Central memory CD8-positive, alpha-beta T cell (primary cell): ENCODE measurements around the gene FGF5.
"Not testable (repeated sequence)": the region's sequence is repeated elsewhere in the genome, so short reads cannot be mapped to it uniquely, and the experiment has no call there.

ENCODE experiments used
- ATAC-seq: fragments of 150-1000 bp; cut with Tn5 transposase; replicated peaks from 2 replicates; pipeline ENCODE4 v1.10.0; 2022; ENCODE audit warnings: mild to moderate bottlenecking, moderate FRiP score, moderate number of reproducible peaks; ENCODE audit not compliant: poor library complexity, severe bottlenecking; ENCODE audit errors: extremely low read depth
- DNase-seq, 2 donors: peaks; one replicate each; pipeline ENCODE4 v3.0.0; 2021; ENCODE audit warnings: low spot score in 2 of 2
- H3K27ac Mint-ChIP-seq: one replicate; pipeline ENCODE4 v1.8.0; 2022; ENCODE audit warnings: low read depth, mild to moderate bottlenecking, moderate library complexity, mixed read lengths
- H3K27me3 Mint-ChIP-seq: one replicate; pipeline ENCODE4 v1.8.0; 2022; ENCODE audit warnings: mixed read lengths
- H3K36me3 Mint-ChIP-seq: one replicate; pipeline ENCODE4 v1.8.0; 2022; ENCODE audit warnings: mild to moderate bottlenecking, moderate library complexity, mixed read lengths; ENCODE audit not compliant: insufficient read depth
- H3K4me1 Mint-ChIP-seq: one replicate; pipeline ENCODE4 v1.8.0; 2022; ENCODE audit warnings: mixed read lengths
- H3K4me3 Mint-ChIP-seq: one replicate; pipeline ENCODE4 v1.8.0; 2022; ENCODE audit warnings: mild to moderate bottlenecking, moderate library complexity, mixed read lengths
- H3K9me3 Mint-ChIP-seq: one replicate; pipeline ENCODE4 v1.8.0; 2022; ENCODE audit warnings: mixed read lengths

FGF5 gene

DNA sequence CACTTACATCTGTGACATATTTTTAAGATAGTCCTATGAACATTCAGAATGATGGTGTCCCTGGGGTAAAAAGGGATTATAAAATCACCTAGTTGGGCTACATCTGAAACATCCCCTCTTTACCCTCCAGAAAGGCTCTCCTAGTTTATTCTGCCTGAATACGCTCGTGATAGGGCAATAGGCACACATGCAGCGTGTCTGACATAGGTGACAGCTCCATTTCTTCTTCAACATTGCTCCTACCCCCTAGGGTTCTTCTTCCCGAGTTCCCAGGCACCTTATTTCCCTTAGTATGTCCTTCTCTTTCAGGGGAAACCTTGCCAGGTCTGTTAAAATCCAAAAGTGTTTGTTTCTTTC lies 42.0 kb downstream of the FGF5 start:
- ATAC-seq (no peak), DNase-seq (no peak)
- no peak overlapping the region for H3K4me3 Mint-ChIP-seq
- H3K27me3 Mint-ChIP-seq: peaks cover 53% of the 10 kb centered on the region
- H3K9me3 Mint-ChIP-seq: no peaks in the 10 kb centered on the region
- no peaks in the 10 kb centered on the region for H3K36me3 Mint-ChIP-seq
- no peak overlapping the region for H3K27ac Mint-ChIP-seq
- no peaks in the 10 kb centered on the region for H3K4me1 Mint-ChIP-seq

DNA sequence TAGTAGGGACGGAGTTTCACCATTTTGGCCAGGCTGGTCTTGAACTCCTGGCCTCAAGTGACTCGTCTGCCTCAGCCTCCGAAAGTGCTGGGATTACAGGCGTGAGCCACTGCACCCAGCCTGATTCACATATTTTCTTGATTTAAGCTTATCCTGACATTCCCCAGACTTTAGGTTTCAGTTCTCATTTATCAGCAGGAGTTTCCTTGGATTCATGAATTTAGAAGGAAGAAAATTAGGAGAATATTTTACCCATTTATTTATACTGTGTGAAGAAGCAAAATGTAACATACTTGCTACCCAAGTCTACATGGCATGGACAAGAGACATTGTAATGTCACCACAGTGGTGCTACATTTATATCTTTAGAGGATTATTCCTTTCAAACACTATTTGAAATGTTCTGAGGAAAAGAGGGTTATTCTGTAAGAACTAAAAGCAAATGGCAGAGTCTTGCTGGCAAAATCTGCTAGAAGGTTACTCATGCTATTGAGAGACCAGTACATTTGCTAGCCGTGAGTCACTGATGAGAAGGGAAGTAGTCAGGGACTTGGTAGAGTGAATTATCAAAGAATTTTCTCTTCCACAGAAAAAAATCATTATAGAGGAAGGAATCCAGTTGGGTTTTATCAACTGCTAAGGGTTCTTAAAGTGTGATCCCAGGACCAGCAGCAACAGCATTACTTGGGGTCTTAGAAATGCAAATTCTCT lies 43.0 kb downstream of the FGF5 start:
- no peaks in the 10 kb centered on the region for H3K4me1 Mint-ChIP-seq
- no peak overlapping the region for H3K27ac Mint-ChIP-seq
- H3K36me3 Mint-ChIP-seq: no peaks in the 10 kb centered on the region
- no peak overlapping the region for H3K4me3 Mint-ChIP-seq
- no peak for DNase-seq
- H3K27me3 Mint-ChIP-seq: peaks cover 53% of the 10 kb centered on the region
- no peaks in the 10 kb centered on the region for H3K9me3 Mint-ChIP-seq
- no peak for ATAC-seq

DNA sequence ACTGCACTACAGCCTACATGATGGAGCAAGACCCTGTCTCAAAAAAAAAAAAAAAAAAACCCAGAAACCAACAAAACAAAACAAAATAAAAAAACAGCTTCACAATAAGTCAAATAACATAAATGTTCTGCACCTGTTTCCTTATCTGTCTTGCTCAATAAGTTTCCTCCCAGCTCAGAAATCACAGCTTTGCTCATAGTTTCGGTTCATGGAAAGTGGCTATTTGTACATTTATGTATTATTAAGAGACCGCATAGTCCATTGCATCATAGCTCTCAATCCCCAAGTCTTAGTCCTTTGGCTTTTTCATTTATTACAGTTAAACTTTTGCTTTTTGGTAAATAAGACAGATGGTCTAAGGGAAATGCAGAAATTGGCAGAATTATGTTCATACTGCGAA lies 44.7 kb downstream of the FGF5 start:
- Mint-ChIP-seq H3K4me1 (no peaks in the 10 kb centered on the region), H3K9me3 (no peaks in the 10 kb centered on the region), H3K36me3 (no peaks in the 10 kb centered on the region), H3K27me3 (peaks cover 50% of the 10 kb centered on the region), H3K27ac (no peak overlapping the region), H3K4me3 (no peak overlapping the region)
- DNase-seq (no peak), ATAC-seq (no peak)

DNA sequence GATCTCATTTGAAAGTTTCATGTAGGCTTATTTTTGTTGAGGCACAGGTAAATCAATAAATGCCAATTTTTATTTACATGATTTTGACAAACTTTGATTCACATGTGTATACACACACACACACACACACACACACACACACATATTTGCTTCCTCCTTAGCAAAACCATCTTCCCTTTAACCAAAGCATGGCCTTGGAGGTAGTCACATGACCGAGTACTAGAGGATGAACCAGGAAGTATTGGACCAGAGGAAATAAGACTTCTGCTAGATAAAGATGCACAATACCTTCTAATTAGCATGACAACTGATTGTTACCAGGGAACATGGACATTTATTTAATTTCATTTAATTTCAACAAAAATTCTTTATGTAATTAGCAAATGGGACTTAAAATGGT lies 45.7 kb downstream of the FGF5 start:
- Mint-ChIP-seq H3K4me1 (no peaks in the 10 kb centered on the region), H3K27me3 (peaks cover 41% of the 10 kb centered on the region), H3K9me3 (no peaks in the 10 kb centered on the region), H3K4me3 (no peak overlapping the region), H3K27ac (no peak overlapping the region), H3K36me3 (no peaks in the 10 kb centered on the region)
- DNase-seq: no peak
- ATAC-seq: no peak

DNA sequence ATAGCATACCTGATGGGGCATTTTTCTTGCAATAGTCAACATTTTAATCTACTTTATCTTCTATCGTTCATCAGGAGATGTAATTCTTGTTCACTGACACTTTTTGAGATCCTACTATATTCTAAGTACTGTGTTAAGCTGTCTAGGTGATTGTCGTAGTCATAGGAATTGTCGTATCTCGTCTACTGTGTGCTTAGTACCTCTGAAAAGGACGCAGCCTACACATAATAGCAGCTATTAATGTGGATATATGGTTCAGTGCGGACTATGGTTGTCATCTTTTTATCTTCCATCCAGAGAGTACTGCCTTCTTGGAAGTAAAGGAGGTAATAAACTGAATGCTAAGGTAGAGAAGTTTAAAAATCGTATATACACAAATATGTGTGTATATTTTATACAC lies 47.2 kb downstream of the FGF5 start:
- no peak for DNase-seq

DNA sequence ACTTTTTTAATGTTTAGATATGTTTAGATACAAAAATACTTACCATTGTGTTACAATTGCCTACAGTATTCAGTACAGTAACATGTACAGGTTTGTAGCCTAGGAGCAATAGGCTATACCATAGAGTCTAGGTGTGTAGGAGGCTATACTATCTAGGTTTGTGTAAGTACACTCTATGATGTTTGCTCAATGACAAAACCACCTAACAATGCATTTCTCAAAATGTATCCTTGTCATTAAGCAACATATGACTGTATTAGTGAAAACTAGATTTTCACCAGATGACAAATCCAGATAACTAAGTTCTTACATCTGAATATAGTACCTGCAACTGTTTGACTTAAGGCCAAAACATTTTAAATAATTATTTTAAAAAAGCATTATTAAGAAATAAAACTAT lies 49.4 kb downstream of the FGF5 start:
- ATAC-seq, H3K9me3 Mint-ChIP-seq, H3K27ac Mint-ChIP-seq, H3K36me3 Mint-ChIP-seq, DNase-seq, H3K4me3 Mint-ChIP-seq, H3K4me1 Mint-ChIP-seq: not testable (repeated sequence)
- peaks cover 11% of the 10 kb centered on the region for H3K27me3 Mint-ChIP-seq

More for the DNA sequence above, 47.2 kb downstream of the FGF5 start:
- no peak for ATAC-seq
- Mint-ChIP-seq H3K27me3 (peaks cover 26% of the 10 kb centered on the region), H3K27ac (no peak overlapping the region), H3K4me1 (no peaks in the 10 kb centered on the region), H3K9me3 (no peaks in the 10 kb centered on the region), H3K36me3 (no peaks in the 10 kb centered on the region), H3K4me3 (no peak overlapping the region)

DNA sequence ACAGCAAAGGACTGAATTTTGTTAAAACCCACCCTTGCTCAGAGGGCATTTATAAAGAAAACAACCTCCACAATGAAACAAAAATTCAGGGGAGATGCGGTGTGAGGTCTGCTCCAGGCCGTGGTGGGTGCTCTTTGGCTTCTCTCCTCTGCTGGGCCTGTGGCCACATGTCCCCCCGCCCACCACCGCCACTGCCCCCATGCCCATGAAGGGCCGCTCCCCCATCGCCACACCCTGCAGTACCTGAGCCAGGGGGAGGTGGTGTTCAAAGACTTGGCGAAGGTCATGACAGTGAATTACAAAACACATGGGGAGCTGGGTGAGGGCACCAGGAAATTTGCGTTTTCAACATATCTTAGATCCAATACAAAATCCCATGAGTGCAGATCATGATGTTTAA lies 54.9 kb downstream of the FGF5 start:
- Mint-ChIP-seq H3K27me3 (peaks cover 29% of the 10 kb centered on the region), H3K36me3 (no peaks in the 10 kb centered on the region), H3K4me1 (no peaks in the 10 kb centered on the region), H3K4me3 (no peak overlapping the region), H3K9me3 (no peaks in the 10 kb centered on the region), H3K27ac (no peak overlapping the region)
- DNase-seq (no peak), ATAC-seq (no peak)

DNA sequence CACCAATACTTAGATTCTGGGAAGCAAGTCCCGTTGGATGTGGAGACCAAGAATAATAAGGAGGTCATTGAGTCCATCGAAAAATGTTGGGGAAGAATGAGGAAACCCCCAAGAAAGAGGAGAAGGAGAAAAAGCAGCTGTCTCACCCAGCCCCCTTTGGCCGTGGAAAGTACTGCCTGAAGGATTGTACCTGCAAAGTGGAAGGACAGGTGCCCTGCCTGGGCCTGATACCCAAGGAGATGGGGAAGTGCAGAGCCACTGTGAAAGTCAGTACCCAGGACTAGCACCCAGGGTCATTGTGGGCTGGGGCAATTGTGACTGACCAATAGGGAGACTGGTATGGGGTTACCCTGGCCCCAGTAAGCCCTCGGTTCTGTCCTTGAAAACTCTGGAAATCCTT lies 55.3 kb downstream of the FGF5 start:
- no peak for ATAC-seq
- Mint-ChIP-seq H3K27ac (no peak overlapping the region), H3K27me3 (peaks cover 29% of the 10 kb centered on the region), H3K36me3 (no peaks in the 10 kb centered on the region), H3K4me3 (no peak overlapping the region), H3K9me3 (no peaks in the 10 kb centered on the region), H3K4me1 (no peaks in the 10 kb centered on the region)
- no peak for DNase-seq

DNA sequence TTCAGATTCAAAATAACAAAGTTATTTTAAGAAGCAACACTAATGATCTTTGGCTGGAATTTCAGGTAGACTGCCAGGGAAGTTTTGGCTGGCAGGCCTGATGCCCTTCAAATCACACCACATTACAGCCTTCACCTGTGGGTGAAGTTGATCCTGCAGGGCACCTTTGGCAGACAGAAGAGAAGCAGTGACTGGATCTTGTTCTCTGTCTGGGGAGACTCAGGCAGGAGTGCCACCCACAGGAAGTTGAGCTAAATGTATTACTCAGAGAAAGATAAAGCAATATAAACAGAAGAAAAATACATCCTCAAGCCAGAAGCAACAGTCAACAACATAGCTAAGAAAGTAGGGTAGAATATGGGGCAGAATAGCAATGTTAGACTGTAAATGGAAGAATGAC lies 56.3 kb downstream of the FGF5 start:
- Mint-ChIP-seq H3K4me1 (no peaks in the 10 kb centered on the region), H3K27me3 (peaks cover 29% of the 10 kb centered on the region), H3K9me3 (no peaks in the 10 kb centered on the region), H3K4me3 (no peak overlapping the region), H3K27ac (no peak overlapping the region), H3K36me3 (no peaks in the 10 kb centered on the region)
- DNase-seq (no peak), ATAC-seq (no peak)

DNA sequence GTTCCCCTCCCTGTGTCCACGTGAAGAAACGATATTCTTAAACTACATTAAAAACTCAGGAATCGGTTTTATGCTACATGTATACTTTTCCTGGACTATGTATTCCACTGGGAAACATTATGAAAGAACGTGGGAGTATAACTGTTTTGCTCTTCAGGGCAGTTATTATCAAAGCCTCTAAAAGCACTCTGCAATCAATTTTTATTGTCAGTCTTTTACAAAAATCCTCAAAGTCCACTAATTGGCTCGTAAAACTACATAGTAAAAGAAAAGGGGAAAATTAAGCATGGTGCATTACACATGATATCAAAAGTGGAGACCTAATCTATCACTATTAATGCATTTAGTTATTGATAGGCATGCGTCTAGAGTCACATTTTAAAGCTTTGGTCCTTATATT lies 57.7 kb downstream of the FGF5 start:
- Mint-ChIP-seq H3K27ac (no peak overlapping the region), H3K27me3 (peaks cover 29% of the 10 kb centered on the region), H3K4me3 (no peak overlapping the region), H3K9me3 (no peaks in the 10 kb centered on the region), H3K4me1 (no peaks in the 10 kb centered on the region), H3K36me3 (no peaks in the 10 kb centered on the region)
- ATAC-seq (no peak), DNase-seq (no peak)

DNA sequence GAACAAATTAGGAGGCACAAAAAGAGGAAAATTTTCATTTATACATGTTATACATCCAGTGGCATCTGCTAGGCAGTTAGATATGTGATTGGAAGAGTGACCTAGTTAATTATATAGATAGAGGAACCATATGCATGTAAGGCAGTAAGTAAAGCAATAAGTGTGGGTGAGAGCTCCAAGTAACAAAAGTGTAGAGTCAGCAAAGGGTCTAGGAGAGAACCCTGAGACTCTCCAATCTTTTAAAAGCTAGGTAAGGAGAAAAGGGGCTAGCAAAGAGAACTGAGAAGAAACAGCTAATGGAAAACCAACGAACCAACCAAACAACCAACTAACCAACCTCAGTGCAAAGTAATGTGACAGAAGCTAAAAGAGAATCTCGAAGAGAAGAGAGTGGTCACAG lies 65.2 kb downstream of the FGF5 start:
- peaks cover 7% of the 10 kb centered on the region for H3K4me1 Mint-ChIP-seq
- no peak overlapping the region for H3K27ac Mint-ChIP-seq
- ATAC-seq (no peak), DNase-seq (no peak)
- H3K4me3 Mint-ChIP-seq: no peak overlapping the region
- no peaks in the 10 kb centered on the region for H3K9me3 Mint-ChIP-seq
- no peaks in the 10 kb centered on the region for H3K36me3 Mint-ChIP-seq
- peaks cover 14% of the 10 kb centered on the region for H3K27me3 Mint-ChIP-seq

DNA sequence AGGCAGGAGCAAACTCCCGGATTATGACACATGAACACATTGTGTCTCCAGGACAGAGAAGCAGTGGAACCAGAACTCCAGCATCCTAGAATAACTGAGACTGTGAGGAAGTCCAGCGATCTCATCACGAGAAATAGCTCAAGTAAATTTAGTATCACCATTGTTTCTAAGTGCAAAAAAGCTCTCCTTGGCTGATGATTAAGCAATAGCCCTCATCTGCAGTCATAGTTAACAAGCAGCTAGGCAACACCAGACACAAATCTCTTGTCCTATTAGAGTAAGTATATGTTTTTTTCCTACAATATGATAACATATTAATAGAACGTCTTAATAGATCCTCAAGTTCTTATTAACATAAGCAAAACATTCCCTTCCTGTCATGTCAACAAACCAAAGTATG lies 66.7 kb downstream of the FGF5 start:
- H3K36me3 Mint-ChIP-seq: no peaks in the 10 kb centered on the region
- H3K27ac Mint-ChIP-seq: no peak overlapping the region
- H3K4me3 Mint-ChIP-seq: no peak overlapping the region
- peaks cover 14% of the 10 kb centered on the region for H3K27me3 Mint-ChIP-seq
- peaks cover 7% of the 10 kb centered on the region for H3K4me1 Mint-ChIP-seq
- H3K9me3 Mint-ChIP-seq: no peaks in the 10 kb centered on the region
- ATAC-seq (no peak), DNase-seq (no peak)

DNA sequence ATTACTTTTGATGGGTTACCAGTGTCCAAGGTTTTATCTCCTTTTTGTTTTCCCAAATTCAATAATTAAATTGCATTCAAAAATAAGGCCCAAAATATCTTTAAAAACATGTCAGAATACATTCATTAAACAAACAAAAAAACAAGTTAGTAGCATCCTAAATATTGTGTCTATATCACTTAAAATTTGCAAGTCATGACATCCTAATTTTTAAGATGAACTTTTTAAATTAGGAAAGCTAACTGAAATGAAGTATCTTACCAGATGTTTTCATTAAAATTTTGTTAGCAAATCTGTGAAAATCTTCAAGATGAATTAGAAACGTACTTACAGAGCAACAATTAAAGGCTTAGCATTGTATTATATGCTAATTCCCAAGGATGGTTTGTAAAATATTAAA lies 68.1 kb downstream of the FGF5 start:
- no peak overlapping the region for H3K4me3 Mint-ChIP-seq

DNA sequence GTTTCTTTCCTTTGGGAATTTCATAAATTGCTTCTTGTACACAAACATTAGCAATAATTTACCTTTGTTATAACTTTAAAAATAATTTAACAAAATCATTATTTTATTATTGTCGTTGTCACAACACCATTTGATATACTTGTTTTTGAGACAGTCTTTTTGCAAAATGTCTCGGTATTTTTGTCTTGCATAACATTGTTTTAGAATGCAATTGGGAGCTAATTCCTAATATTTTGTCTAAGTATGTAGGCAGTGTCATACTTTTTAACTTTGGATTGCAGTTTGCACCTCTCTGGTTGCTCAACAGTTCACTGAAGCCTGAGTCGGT lies 68.7 kb downstream of the FGF5 start:
- H3K27me3 Mint-ChIP-seq: peaks cover 28% of the 10 kb centered on the region
- ATAC-seq (no peak), DNase-seq (no peak)
- peak overlapping the region; percentile 73 for H3K4me3 Mint-ChIP-seq
- peaks cover 7% of the 10 kb centered on the region for H3K4me1 Mint-ChIP-seq
- no peaks in the 10 kb centered on the region for H3K36me3 Mint-ChIP-seq
- no peak overlapping the region for H3K27ac Mint-ChIP-seq
- no peaks in the 10 kb centered on the region for H3K9me3 Mint-ChIP-seq

More for the DNA sequence above, 68.1 kb downstream of the FGF5 start:
- no peak for ATAC-seq
- peaks cover 7% of the 10 kb centered on the region for H3K4me1 Mint-ChIP-seq
- no peaks in the 10 kb centered on the region for H3K9me3 Mint-ChIP-seq
- no peaks in the 10 kb centered on the region for H3K36me3 Mint-ChIP-seq
- DNase-seq: no peak
- peaks cover 28% of the 10 kb centered on the region for H3K27me3 Mint-ChIP-seq
- H3K27ac Mint-ChIP-seq: no peak overlapping the region
